ENCODE results near the gene SMIM29.

Gene SMIM29

DNA sequence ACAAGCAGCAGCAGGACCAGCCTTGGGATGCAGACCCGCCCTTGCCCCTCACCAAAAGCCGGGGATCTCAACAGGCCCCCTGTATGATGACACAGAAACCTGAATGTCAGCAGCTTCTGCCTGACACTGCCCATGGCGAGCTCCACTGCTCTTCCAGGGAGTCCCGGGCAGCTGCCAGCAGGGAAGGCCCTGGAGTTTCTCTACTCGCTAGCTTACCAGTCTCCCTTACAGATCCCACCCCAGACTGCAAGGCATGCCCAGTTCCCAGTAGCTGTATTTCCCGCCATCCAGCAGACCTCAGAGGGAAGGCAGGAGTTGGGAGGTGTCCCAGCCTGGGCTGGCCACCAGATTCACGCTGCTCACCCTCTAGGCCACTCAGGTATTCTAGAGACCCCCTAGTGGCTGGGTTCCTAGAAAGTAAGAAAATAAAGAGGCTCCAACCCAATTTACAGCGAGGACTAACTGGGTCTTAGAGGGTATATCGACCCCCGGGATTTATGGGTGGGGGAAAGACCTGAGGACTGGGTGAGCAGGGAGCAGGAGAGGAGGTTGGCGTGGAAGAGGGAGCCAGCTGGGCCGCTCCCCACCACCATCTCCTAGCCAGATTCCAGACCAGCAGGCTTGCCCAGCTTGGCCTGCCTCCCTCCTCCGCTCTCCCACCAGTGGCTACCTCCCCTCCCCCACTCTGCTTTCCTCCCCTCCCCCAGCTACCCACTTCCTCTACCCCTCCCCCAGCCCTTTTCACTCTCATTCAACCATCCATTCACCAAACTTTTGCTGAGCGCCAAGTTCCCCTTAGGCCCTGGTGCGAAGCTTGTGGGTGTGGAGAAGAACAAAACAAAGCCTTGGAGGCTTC is 21.8 kb downstream of the SMIM29 start:
- no peaks in the 10 kb centered on the region for H3K36me3 ChIP-seq (ENCODE audit: control insufficient read depth, insufficient read depth, low read length)
- peaks cover 28% of the 10 kb centered on the region for H3K4me1 ChIP-seq (ENCODE audit: control insufficient read depth, insufficient read depth, low read length)
- H3K9me3 ChIP-seq (ENCODE audit: control insufficient read depth, low read length): no peaks in the 10 kb centered on the region
- no peaks in the 10 kb centered on the region for H3K27me3 ChIP-seq (ENCODE audit: control insufficient read depth, insufficient read depth, low read length)
- H3K4me3 ChIP-seq (ENCODE audit: low read length): no peak overlapping the region
- no peak overlapping the region for H3K9ac ChIP-seq (ENCODE audit: low read length)

GRCh38 chr6:34226066-34226465 is 22.7 kb downstream of the SMIM29 start:
- Histone ChIP-seq H3K27me3 (ENCODE audit: control insufficient read depth, insufficient read depth, low read length) (no peaks in the 10 kb centered on the region), H3K4me1 (ENCODE audit: control insufficient read depth, insufficient read depth, low read length) (peaks cover 28% of the 10 kb centered on the region), H3K36me3 (ENCODE audit: control insufficient read depth, insufficient read depth, low read length) (no peaks in the 10 kb centered on the region), H3K9ac (ENCODE audit: low read length) (no peak overlapping the region), H3K4me3 (ENCODE audit: low read length) (no peak overlapping the region), H3K9me3 (ENCODE audit: control insufficient read depth, low read length) (no peaks in the 10 kb centered on the region)

DNA sequence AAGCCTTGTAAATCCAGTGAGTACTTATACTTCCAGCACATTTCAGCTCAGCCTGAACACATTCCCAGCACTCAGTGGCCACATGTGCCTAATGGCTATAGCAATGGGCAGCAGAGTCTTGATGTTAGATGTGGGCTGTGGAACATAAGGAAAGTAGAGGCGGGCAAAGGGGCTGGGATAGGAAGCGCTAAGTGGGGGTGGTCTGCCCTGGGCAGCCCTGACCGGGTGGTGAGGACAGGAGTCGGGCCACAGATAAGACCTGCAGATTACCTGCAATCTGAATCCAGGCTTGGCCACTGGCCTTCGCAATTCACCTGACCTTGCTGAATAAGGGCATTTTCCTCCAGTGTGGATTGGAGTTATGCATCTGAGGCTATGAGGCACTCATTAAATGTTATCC is 23.3 kb downstream of the SMIM29 start:
- H3K27me3 ChIP-seq (ENCODE audit: control insufficient read depth, insufficient read depth, low read length): no peaks in the 10 kb centered on the region
- no peaks in the 10 kb centered on the region for H3K36me3 ChIP-seq (ENCODE audit: control insufficient read depth, insufficient read depth, low read length)
- H3K4me1 ChIP-seq (ENCODE audit: control insufficient read depth, insufficient read depth, low read length): peaks cover 28% of the 10 kb centered on the region
- H3K9me3 ChIP-seq (ENCODE audit: control insufficient read depth, low read length): no peaks in the 10 kb centered on the region
- H3K9ac ChIP-seq (ENCODE audit: low read length): no peak overlapping the region
- no peak overlapping the region for H3K4me3 ChIP-seq (ENCODE audit: low read length)

GRCh38 chr6:34223956-34224940 is 24.6 kb downstream of the SMIM29 start:
- no peaks in the 10 kb centered on the region for H3K27me3 ChIP-seq (ENCODE audit: control insufficient read depth, insufficient read depth, low read length)
- no peaks in the 10 kb centered on the region for H3K9me3 ChIP-seq (ENCODE audit: control insufficient read depth, low read length)
- H3K4me3 ChIP-seq (ENCODE audit: low read length): peak overlapping the region; percentile 74
- peaks cover 28% of the 10 kb centered on the region for H3K4me1 ChIP-seq (ENCODE audit: control insufficient read depth, insufficient read depth, low read length)
- H3K36me3 ChIP-seq (ENCODE audit: control insufficient read depth, insufficient read depth, low read length): no peaks in the 10 kb centered on the region
- H3K9ac ChIP-seq (ENCODE audit: low read length): peak overlapping the region; percentile 98

- peak overlapping the region; percentile 46 for H3K4me3 ChIP-seq (ENCODE audit: low read length)
- H3K4me1 ChIP-seq (ENCODE audit: control insufficient read depth, insufficient read depth, low read length): peaks cover 28% of the 10 kb centered on the region
- no peaks in the 10 kb centered on the region for H3K9me3 ChIP-seq (ENCODE audit: control insufficient read depth, low read length)
- no peaks in the 10 kb centered on the region for H3K36me3 ChIP-seq (ENCODE audit: control insufficient read depth, insufficient read depth, low read length)
- H3K9ac ChIP-seq (ENCODE audit: low read length): peak overlapping the region; percentile 64
- no peaks in the 10 kb centered on the region for H3K27me3 ChIP-seq (ENCODE audit: control insufficient read depth, insufficient read depth, low read length)
Observed at GRCh38 chr6:34223381-34223955, 25.3 kb downstream of the SMIM29 start.

DNA sequence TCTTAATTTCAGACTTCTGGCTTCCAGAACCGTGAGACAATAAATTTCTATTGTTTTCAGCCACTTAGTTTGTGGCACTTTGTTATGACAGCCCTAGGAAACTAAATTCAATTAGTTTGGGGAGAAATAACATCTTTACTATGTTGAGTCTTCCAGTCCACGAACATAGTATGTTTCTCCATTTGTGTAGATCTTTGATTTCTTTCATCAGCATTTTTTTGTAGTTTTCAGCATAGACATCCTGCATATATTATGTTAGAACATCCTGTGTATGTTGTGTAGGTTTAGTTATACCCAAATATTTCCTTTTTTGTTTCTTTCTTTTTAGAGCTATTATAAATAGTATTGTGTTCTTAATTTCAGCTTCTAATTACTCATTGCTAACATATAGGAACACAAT is 30.1 kb downstream of the SMIM29 start:
- no peaks in the 10 kb centered on the region for H3K27me3 ChIP-seq (ENCODE audit: control insufficient read depth, insufficient read depth, low read length)
- no peaks in the 10 kb centered on the region for H3K36me3 ChIP-seq (ENCODE audit: control insufficient read depth, insufficient read depth, low read length)
- H3K9ac ChIP-seq (ENCODE audit: low read length): no peak overlapping the region
- no peak overlapping the region for H3K4me3 ChIP-seq (ENCODE audit: low read length)
- H3K4me1 ChIP-seq (ENCODE audit: control insufficient read depth, insufficient read depth, low read length): peaks cover 8% of the 10 kb centered on the region
- H3K9me3 ChIP-seq (ENCODE audit: control insufficient read depth, low read length): no peaks in the 10 kb centered on the region

DNA sequence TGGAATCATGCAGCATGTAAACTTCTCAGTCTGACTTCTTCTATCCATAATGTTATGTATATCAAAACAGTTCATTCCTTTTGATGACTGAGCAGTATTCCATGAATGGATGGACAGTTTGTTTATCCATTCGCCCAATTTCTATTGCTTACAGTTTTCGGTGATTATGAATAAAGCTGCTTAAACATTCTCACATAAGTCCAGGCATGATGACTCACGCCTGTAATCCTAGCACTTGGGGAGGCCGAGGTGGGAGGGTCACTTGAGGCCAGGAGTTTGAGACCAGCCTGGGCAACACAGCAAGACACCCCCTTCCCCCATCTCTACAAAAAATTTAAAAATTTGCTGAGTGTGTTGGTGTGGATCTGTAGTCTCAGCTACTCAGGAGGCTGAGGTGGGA is 35.0 kb downstream of the SMIM29 start:
- H3K36me3 ChIP-seq (ENCODE audit: control insufficient read depth, insufficient read depth, low read length): no peaks in the 10 kb centered on the region
- no peak overlapping the region for H3K4me3 ChIP-seq (ENCODE audit: low read length)
- no peaks in the 10 kb centered on the region for H3K27me3 ChIP-seq (ENCODE audit: control insufficient read depth, insufficient read depth, low read length)
- no peaks in the 10 kb centered on the region for H3K9me3 ChIP-seq (ENCODE audit: control insufficient read depth, low read length)
- no peaks in the 10 kb centered on the region for H3K4me1 ChIP-seq (ENCODE audit: control insufficient read depth, insufficient read depth, low read length)
- H3K9ac ChIP-seq (ENCODE audit: low read length): no peak overlapping the region

DNA sequence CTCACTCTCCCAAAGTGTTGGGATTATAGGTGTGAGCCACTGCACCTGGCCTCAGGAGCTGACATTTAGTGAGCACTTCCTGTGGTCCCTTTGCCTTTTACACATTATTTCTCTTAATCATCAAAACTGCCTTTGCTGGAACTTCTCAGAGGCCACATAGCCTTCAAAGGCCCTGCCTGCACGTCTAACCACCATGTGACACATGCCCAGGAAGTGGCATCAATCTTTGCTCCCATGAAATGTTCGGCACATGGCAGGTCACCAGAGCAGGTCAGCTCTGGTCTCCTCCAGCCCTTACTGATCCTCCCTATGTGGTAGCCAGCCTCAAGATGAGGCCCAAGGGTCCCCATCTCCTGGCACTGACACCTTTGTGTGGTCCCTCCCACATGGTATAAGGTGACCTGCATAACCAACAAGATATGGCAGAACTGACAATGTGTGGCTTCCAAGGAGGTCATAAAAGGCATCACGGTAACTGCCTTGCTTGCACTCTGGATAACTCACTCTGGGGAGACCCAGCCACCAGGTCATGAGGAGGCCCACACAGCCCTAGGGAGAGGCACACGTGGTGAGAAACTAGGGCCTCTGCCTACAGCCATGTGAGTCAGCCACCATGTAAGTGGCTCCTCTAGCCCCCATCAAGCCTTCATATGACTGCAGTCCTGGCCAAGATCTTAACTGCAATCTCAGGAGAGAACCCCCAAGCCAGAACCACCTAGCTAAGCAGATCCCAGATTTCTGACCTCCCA is 40.9 kb downstream of the SMIM29 start:
- no peaks in the 10 kb centered on the region for H3K4me1 ChIP-seq (ENCODE audit: control insufficient read depth, insufficient read depth, low read length)

GRCh38 chr6:34206726-34207125 is 42.1 kb downstream of the SMIM29 start:
- Histone ChIP-seq H3K9ac (ENCODE audit: low read length) (no peak overlapping the region), H3K27me3 (ENCODE audit: control insufficient read depth, insufficient read depth, low read length) (no peaks in the 10 kb centered on the region), H3K4me1 (ENCODE audit: control insufficient read depth, insufficient read depth, low read length) (no peaks in the 10 kb centered on the region), H3K4me3 (ENCODE audit: low read length) (no peak overlapping the region), H3K9me3 (ENCODE audit: control insufficient read depth, low read length) (no peaks in the 10 kb centered on the region), H3K36me3 (ENCODE audit: control insufficient read depth, insufficient read depth, low read length) (no peaks in the 10 kb centered on the region)

More for the DNA sequence above, 40.9 kb downstream of the SMIM29 start:
- Histone ChIP-seq H3K27me3 (ENCODE audit: control insufficient read depth, insufficient read depth, low read length) (no peaks in the 10 kb centered on the region), H3K9me3 (ENCODE audit: control insufficient read depth, low read length) (no peaks in the 10 kb centered on the region), H3K36me3 (ENCODE audit: control insufficient read depth, insufficient read depth, low read length) (no peaks in the 10 kb centered on the region), H3K4me3 (ENCODE audit: low read length) (no peak overlapping the region), H3K9ac (ENCODE audit: low read length) (no peak overlapping the region)

DNA sequence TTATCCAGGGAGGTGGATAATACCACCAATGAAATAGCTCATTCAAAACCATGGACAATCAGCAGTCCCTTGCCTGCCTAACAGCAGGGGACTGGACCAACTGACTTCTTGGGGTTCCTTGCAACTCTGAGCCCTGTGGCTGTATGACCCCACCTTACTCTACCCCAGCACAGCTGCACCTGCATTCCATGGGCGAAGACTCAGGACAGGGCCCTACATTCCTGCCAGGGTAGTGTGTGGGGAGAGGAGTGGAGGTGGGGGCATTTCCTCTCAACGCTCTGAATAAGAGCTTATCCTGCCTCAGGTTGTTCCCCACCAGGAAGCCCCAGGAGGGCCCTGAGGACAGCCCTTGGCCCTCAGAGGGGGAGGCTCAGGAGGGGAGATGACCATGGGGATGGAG is 42.9 kb downstream of the SMIM29 start:
- Histone ChIP-seq H3K4me3 (ENCODE audit: low read length) (no peak overlapping the region), H3K9ac (ENCODE audit: low read length) (no peak overlapping the region), H3K36me3 (ENCODE audit: control insufficient read depth, insufficient read depth, low read length) (no peaks in the 10 kb centered on the region), H3K4me1 (ENCODE audit: control insufficient read depth, insufficient read depth, low read length) (no peaks in the 10 kb centered on the region), H3K27me3 (ENCODE audit: control insufficient read depth, insufficient read depth, low read length) (no peaks in the 10 kb centered on the region), H3K9me3 (ENCODE audit: control insufficient read depth, low read length) (no peaks in the 10 kb centered on the region)

DNA sequence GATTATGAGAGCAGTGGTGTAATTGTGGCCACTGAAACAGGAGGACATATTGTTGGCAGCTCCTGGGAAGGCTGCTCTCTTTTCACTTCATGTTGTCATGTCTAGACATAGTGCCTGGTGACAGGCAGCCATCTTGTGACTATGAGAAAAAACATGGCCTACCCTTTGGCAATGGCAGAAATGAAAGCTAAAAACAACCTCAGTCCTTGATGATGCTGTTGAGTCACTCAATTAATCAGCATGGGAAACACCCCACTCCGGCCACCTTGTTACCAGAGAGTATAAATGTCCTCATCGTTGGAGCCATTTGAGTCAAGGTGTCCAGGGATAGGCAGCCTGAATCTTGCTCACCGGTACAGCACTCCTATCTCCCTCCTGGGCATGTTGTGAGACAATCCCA is 43.3 kb downstream of the SMIM29 start:
- Histone ChIP-seq H3K36me3 (ENCODE audit: control insufficient read depth, insufficient read depth, low read length) (no peaks in the 10 kb centered on the region), H3K4me1 (ENCODE audit: control insufficient read depth, insufficient read depth, low read length) (no peaks in the 10 kb centered on the region), H3K4me3 (ENCODE audit: low read length) (no peak overlapping the region), H3K27me3 (ENCODE audit: control insufficient read depth, insufficient read depth, low read length) (no peaks in the 10 kb centered on the region), H3K9ac (ENCODE audit: low read length) (no peak overlapping the region), H3K9me3 (ENCODE audit: control insufficient read depth, low read length) (no peaks in the 10 kb centered on the region)
